Activated CD4-positive, alpha-beta T cell treated with anti-CD3 and anti-CD28 coated beads, Interleukin-2, amount 50 U/mL, for 48 hours (primary cell): ENCODE data around the gene PSAPL1.

ENCODE experiments used
- DNase-seq, 2 experiments: peaks; one replicate each; pipeline ENCODE4 v3.0.0-alpha.2; 2020

The PSAPL1 gene

GRCh38 chr4:7430965-7431695 lies 3.6 kb downstream of the PSAPL1 start:
- DNase-seq: no peak

- DNase-seq: no peak
Observed at GRCh38 chr4:7430368-7430964, 4.3 kb downstream of the PSAPL1 start.

GRCh38 chr4:7429601-7430078 lies 5.1 kb downstream of the PSAPL1 start:
- no peak for DNase-seq

GRCh38 chr4:7429069-7429416 lies 5.7 kb downstream of the PSAPL1 start:
- DNase-seq: no peak

GRCh38 chr4:7428261-7429068 lies 6.3 kb downstream of the PSAPL1 start:
- DNase-seq: no peak

GRCh38 chr4:7427831-7428260 lies 6.9 kb downstream of the PSAPL1 start:
- no peak for DNase-seq

- no peak for DNase-seq
Observed at GRCh38 chr4:7427361-7427760, 7.4 kb downstream of the PSAPL1 start.

- no peak for DNase-seq
Observed at GRCh38 chr4:7426525-7427171, 8.1 kb downstream of the PSAPL1 start.

- no peak for DNase-seq
Observed at GRCh38 chr4:7425591-7426468, 8.9 kb downstream of the PSAPL1 start.

- no peak for DNase-seq
Observed at GRCh38 chr4:7425124-7425523, 9.6 kb downstream of the PSAPL1 start.

GRCh38 chr4:7424553-7425111 lies 10.1 kb downstream of the PSAPL1 start:
- DNase-seq: no peak

- DNase-seq: no peak
Observed at GRCh38 chr4:7423801-7424552, 10.8 kb downstream of the PSAPL1 start.

- DNase-seq: no peak
Observed at GRCh38 chr4:7423391-7423790, 11.3 kb downstream of the PSAPL1 start.

- no peak for DNase-seq
Observed at GRCh38 chr4:7422898-7423180, 11.9 kb downstream of the PSAPL1 start.

- DNase-seq: no peak
Observed at GRCh38 chr4:7422151-7422897, 12.4 kb downstream of the PSAPL1 start.

GRCh38 chr4:7421356-7422150 lies 13.2 kb downstream of the PSAPL1 start:
- no peak for DNase-seq

- no peak for DNase-seq
Observed at GRCh38 chr4:7420661-7421040, 14.1 kb downstream of the PSAPL1 start.

- no peak for DNase-seq
Observed at GRCh38 chr4:7419961-7420660, 14.6 kb downstream of the PSAPL1 start.
